ENCODE results near the gene NXF3. TPM values are rescaled to one million over a fixed set of nuclear protein-coding genes. Genes with fewer than 3 reads are reported as not detected.
"Not testable (repeated sequence)": the region's sequence is repeated elsewhere in the genome, so short reads cannot be mapped to it uniquely, and the experiment has no call there.

Gene NXF3
- total RNA-seq, 2 donors from 2014 or later: 0.22 to 0.39 TPM

GRCh38 chrX:103052625-103053024 is 40.3 kb downstream of the NXF3 start:
- Histone ChIP-seq H3K4me1 (no peaks in the 10 kb centered on the region), H3K27ac (no peak overlapping the region), H3K36me3 (no peaks in the 10 kb centered on the region), H3K4me3 (no peak overlapping the region), H3K9me3 (no peaks in the 10 kb centered on the region), H3K27me3 (no peaks in the 10 kb centered on the region)
- TF ChIP-seq CTCF (IDR thresholded peaks at IDR 0.05): no peak
- no peak for DNase-seq (ENCODE audit: low spot score)

GRCh38 chrX:103051260-103051789 is 41.6 kb downstream of the NXF3 start:
- no peak for TF ChIP-seq CTCF (IDR thresholded peaks at IDR 0.05)
- peaks cover 0 to 3% of the 10 kb centered on the region in 2 donors for H3K9me3 ChIP-seq
- H3K4me1 ChIP-seq: no peaks in the 10 kb centered on the region
- no peaks in the 10 kb centered on the region for H3K27me3 ChIP-seq
- H3K4me3 ChIP-seq: no peak overlapping the region
- H3K27ac ChIP-seq: no peak overlapping the region
- no peak for DNase-seq (ENCODE audit: low spot score)
- no peaks in the 10 kb centered on the region for H3K36me3 ChIP-seq

GRCh38 chrX:103033371-103033770 is 59.6 kb downstream of the NXF3 start:
- not testable (repeated sequence) for H3K27ac ChIP-seq; DNase-seq (ENCODE audit: low spot score); H3K36me3 ChIP-seq; H3K4me3 ChIP-seq; H3K4me1 ChIP-seq; H3K9me3 ChIP-seq; H3K27me3 ChIP-seq

Other genes starting within 250 kb of the NXF3 start
- 1 to 10 TPM in 1 of 2 donors, not detected in 1; 1.6 TPM for gene RAB40AL, start 155.9 kb downstream of the NXF3 start, total RNA-seq
- 10 to 100 TPM in 1 of 2 donors, 1 to 10 TPM in 1; 5.9 to 49.2 TPM for gene BEX1, start 29.0 kb downstream of the NXF3 start, total RNA-seq
- gene BEX4, start 122.0 kb upstream of the NXF3 start, total RNA-seq: 10 to 100 TPM; 72.2 to 74.9 TPM
- 10 to 100 TPM; 47.8 to 66.6 TPM for gene TCEAL8, start 162.0 kb upstream of the NXF3 start, total RNA-seq
- under 1 TPM in 1 of 2 donors, not detected in 1; 0.47 TPM for gene TCEAL5, start 183.6 kb upstream of the NXF3 start, total RNA-seq
- gene BEX2, start 217.8 kb upstream of the NXF3 start, total RNA-seq: 10 to 100 TPM; 16.4 to 59.9 TPM
- gene TCEAL7, start 237.1 kb upstream of the NXF3 start, total RNA-seq: 1 to 10 TPM; 7.8 to 8.0 TPM